ENCODE results near the gene STARD3NL. TPM values are rescaled to one million over a fixed set of nuclear protein-coding genes. Genes with fewer than 3 reads are reported as not detected.

Gene STARD3NL
- total and polyA plus RNA-seq, 2 of the 4 experiments (the other 2 are of a cell fraction), result 51.6 to 69.7 TPM

DNA sequence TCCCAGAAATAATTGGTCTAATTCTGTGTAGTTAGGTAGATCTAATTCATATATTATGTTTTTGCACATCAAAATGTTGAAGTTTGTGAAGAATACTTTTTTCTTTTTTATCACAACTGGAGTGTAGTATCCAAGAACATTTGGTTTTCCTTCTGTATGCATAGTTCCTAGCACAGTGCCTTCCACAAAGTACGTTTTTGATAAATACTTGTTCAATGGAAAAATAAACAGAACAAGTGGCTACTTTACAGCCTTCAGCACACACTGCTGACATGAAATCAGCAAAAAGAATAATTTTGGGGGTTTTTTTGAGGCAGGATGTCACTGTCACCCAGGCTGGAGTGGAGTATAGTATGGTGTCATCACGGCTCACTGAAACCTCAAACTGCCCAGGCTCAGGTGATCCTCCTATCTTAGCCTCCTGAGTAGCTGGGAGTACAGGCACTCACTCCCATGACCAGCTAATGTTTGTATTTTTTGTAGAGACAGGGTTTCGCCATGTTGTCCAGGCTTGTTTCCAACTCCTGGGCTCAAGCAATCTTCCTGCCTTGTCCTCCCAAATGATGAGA lies 67.4 kb downstream of the STARD3NL start:
- Histone ChIP-seq H3K9me3 (ENCODE audit: control insufficient read depth, insufficient read depth, low read length) (no peaks in the 10 kb centered on the region), H3K4me1 (ENCODE audit: control insufficient read depth, insufficient read depth, low read length) (no peaks in the 10 kb centered on the region), H3K9me1 (ENCODE audit: insufficient read depth, low read length) (no peaks in the 10 kb centered on the region), H2BK5ac (ENCODE audit: low read depth, low read length, poor library complexity, severe bottlenecking) (no peak overlapping the region), H4K8ac (ENCODE audit: low read depth in 2 of 2, low read length in 2 of 2) (no peak overlapping the region), H2AFZ (replicated peaks; ENCODE audit: low read length, poor library complexity) (no peak overlapping the region), H3K4me3 (ENCODE audit: insufficient read depth, low read depth, low read length) (no peak overlapping the region), H3K36me3 (ENCODE audit: control insufficient read depth, insufficient read depth, low read length) (no peaks in the 10 kb centered on the region), H2BK15ac (ENCODE audit: low read depth, low read length) (no peak overlapping the region), H3K23ac (ENCODE audit: low read depth, low read length) (no peak overlapping the region), H3K9ac (ENCODE audit: low read depth, low read length) (no peak overlapping the region), H3K4ac (ENCODE audit: low read depth, low read length) (no peak overlapping the region), H4K20me1 (ENCODE audit: insufficient read depth, low read length) (no peaks in the 10 kb centered on the region), H3K79me1 (ENCODE audit: low read depth in 1 of 2, low read length in 2 of 2) (no peaks in the 10 kb centered on the region), H3K14ac (replicated peaks; ENCODE audit: low read depth, low read length) (no peak overlapping the region), H2BK120ac (ENCODE audit: low read depth, low read length) (no peak overlapping the region), H2AK9ac (replicated peaks; ENCODE audit: low read depth, low read length, poor library complexity) (no peak overlapping the region), H3K56ac (ENCODE audit: extremely low read depth, insufficient read depth, low read length) (no peak overlapping the region), H2AK5ac (ENCODE audit: low read depth, low read length) (no peak overlapping the region), H4K91ac (ENCODE audit: insufficient read depth, low read depth, low read length) (no peak overlapping the region), H4K5ac (ENCODE audit: low read depth, low read length) (no peak overlapping the region), H3K27ac (ENCODE audit: insufficient read depth, low read length) (no peak overlapping the region), H3K27me3 (ENCODE audit: control insufficient read depth, insufficient read depth, low read length) (peaks cover 4% of the 10 kb centered on the region; the same call in 1 of the 2 replicates), H2BK20ac (ENCODE audit: low read depth, low read length) (no peak overlapping the region), H3K4me2 (ENCODE audit: low read depth, low read length) (no peak overlapping the region), H3K18ac (ENCODE audit: low read depth, low read length) (no peak overlapping the region)
- ChIA-PET POLR2A (ENCODE audit: unreplicated experiment) (no interaction called here), CTCF (no interaction called here)
- intact Hi-C loops (cut with micrococcal nuclease), result no loop called here
- in situ Hi-C loops (cut with MboI; ENCODE audit: low sequenced_read_pairs), result no loop called here
- TF ChIP-seq MXI1 (IDR thresholded peaks at IDR 0.05; ENCODE audit: borderline replicate concordance, low read depth, low read length) (no peak), NFE2L2 (IDR thresholded peaks at IDR 0.05; ENCODE audit: low read depth, low read length) (no peak), RCOR1 (IDR thresholded peaks at IDR 0.05; ENCODE audit: insufficient replicate concordance, low read length) (no peak), CEBPB (IDR thresholded peaks at IDR 0.05; ENCODE audit: low read depth, low read length) (no peak), CHD1 (IDR thresholded peaks at IDR 0.05; ENCODE audit: low read depth, low read length) (no peak), USF2 (IDR thresholded peaks at IDR 0.05; ENCODE audit: low read depth, low read length) (no peak), SMC3 (IDR thresholded peaks at IDR 0.05; ENCODE audit: low read depth, low read length) (no peak)
- TF ChIP-seq, protein P1, sequence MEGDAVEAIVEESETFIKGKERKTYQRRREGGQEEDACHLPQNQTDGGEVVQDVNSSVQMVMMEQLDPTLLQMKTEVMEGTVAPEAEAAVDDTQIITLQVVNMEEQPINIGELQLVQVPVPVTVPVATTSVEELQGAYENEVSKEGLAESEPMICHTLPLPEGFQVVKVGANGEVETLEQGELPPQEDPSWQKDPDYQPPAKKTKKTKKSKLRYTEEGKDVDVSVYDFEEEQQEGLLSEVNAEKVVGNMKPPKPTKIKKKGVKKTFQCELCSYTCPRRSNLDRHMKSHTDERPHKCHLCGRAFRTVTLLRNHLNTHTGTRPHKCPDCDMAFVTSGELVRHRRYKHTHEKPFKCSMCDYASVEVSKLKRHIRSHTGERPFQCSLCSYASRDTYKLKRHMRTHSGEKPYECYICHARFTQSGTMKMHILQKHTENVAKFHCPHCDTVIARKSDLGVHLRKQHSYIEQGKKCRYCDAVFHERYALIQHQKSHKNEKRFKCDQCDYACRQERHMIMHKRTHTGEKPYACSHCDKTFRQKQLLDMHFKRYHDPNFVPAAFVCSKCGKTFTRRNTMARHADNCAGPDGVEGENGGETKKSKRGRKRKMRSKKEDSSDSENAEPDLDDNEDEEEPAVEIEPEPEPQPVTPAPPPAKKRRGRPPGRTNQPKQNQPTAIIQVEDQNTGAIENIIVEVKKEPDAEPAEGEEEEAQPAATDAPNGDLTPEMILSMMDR (conservative IDR thresholded peaks at IDR 0.05; ENCODE audit: low read depth, low read length), result no peak
- TF ChIP-seq, protein P2, sequence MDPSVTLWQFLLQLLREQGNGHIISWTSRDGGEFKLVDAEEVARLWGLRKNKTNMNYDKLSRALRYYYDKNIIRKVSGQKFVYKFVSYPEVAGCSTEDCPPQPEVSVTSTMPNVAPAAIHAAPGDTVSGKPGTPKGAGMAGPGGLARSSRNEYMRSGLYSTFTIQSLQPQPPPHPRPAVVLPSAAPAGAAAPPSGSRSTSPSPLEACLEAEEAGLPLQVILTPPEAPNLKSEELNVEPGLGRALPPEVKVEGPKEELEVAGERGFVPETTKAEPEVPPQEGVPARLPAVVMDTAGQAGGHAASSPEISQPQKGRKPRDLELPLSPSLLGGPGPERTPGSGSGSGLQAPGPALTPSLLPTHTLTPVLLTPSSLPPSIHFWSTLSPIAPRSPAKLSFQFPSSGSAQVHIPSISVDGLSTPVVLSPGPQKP (IDR thresholded peaks at IDR 0.05; ENCODE audit: borderline replicate concordance, low read depth, low read length), result no peak
- dilution Hi-C loops (cut with HindIII; ENCODE audit: low sequenced_read_pairs, unreplicated experiment), result no loop called here
- DNase-seq, result no peak
- BruUV-seq (replicated peaks), result no TSS peak
- ATAC-seq (ENCODE audit: low read depth), result no peak
- no CpG with 5 or more reads among the region's 3 CpGs for WGBS, 2 experiments (ENCODE audit: extremely low coverage in 2 of 2, insufficient read length in 1 of 2)

Data from IMR-90 (cell line).